IMR-90 (cell line): ENCODE data around the gene CNNM2. TPM values are rescaled to one million over a fixed set of nuclear protein-coding genes. Genes with fewer than 3 reads are reported as not detected.

Experiments used
- ATAC-seq: fragments of 200-7000 bp; cut with Tn5 transposase; 2 replicates; pipeline ENCODE4 v1.9.1; 2020; ENCODE audit warnings: low read depth, mild to moderate bottlenecking, moderate library complexity
- BruUV-seq: library from RNA; stranded (reverse); fragments of 400-500 nt; replicated peaks from 2 replicates; lab custom pipeline; 2021; lab: Mats Ljungman, UMichigan
- CTCF ChIA-PET: fragments of 300-600 bp; formaldehyde crosslinking; extraction: SDS; loops from one replicate; lab custom pipeline; 2021; ENCODE audit warnings: antibody characterized with exemption; lab: Yijun Ruan, JAX
- POLR2A ChIA-PET: fragments of 300-600 bp; sonication (Branson Sonifier 250); formaldehyde crosslinking; loops from one replicate; lab custom pipeline; 2022; ENCODE audit warnings: antibody characterized with exemption; ENCODE audit not compliant: unreplicated experiment; lab: Charles Lee
- DNase-seq: peaks from one replicate; pipeline ENCODE4 v3.0.0; 2013
- H2AFZ ChIP-seq: replicated peaks from 2 replicates; pipeline ENCODE3; 2013; ENCODE audit warnings: low read length, mild to moderate bottlenecking; ENCODE audit not compliant: poor library complexity
- H2AK5ac ChIP-seq: 2 replicates; pipeline ENCODE4 v1.6.1; 2013; ENCODE audit warnings: low read depth, low read length, inconsistent platforms
- H2AK9ac ChIP-seq: replicated peaks from 2 replicates; pipeline ENCODE3; 2013; ENCODE audit warnings: mild to moderate bottlenecking, low read depth, low read length, moderate library complexity; ENCODE audit not compliant: poor library complexity
- H2BK120ac ChIP-seq: 2 replicates; pipeline ENCODE4 v1.6.1; 2013; ENCODE audit warnings: low read depth, low read length, inconsistent platforms
- H2BK15ac ChIP-seq: 3 replicates; pipeline ENCODE4 v1.6.1; 2013; ENCODE audit warnings: low read depth, low read length, inconsistent platforms
- H2BK20ac ChIP-seq: 2 replicates; pipeline ENCODE4 v1.6.1; 2013; ENCODE audit warnings: low read depth, mild to moderate bottlenecking, inconsistent platforms, low read length, moderate library complexity
- H2BK5ac ChIP-seq: 2 replicates; pipeline ENCODE4 v1.6.1; 2013; ENCODE audit warnings: mild to moderate bottlenecking, low read depth, low read length, inconsistent platforms; ENCODE audit not compliant: poor library complexity, severe bottlenecking
- H3K14ac ChIP-seq: replicated peaks from 2 replicates; pipeline ENCODE4 v1.6.1; 2013; ENCODE audit warnings: low read depth, low read length, inconsistent platforms
- H3K18ac ChIP-seq: 2 replicates; pipeline ENCODE4 v1.6.1; 2013; ENCODE audit warnings: low read depth, low read length, control low read depth
- H3K23ac ChIP-seq: 2 replicates; pipeline ENCODE4 v1.6.1; 2013; ENCODE audit warnings: low read depth, low read length, inconsistent platforms
- H3K27ac ChIP-seq: 2 replicates; pipeline ENCODE4 v1.5.1; 2013; ENCODE audit warnings: mild to moderate bottlenecking, control low read depth, low read length; ENCODE audit not compliant: insufficient read depth
- H3K27me3 ChIP-seq: 2 replicates; pipeline ENCODE4 v1.6.1; 2013; ENCODE audit warnings: low read length; ENCODE audit not compliant: control insufficient read depth, insufficient read depth
- H3K36me3 ChIP-seq: 2 replicates; pipeline ENCODE4 v1.6.1; 2013; ENCODE audit warnings: low read length, mixed read lengths; ENCODE audit not compliant: control insufficient read depth, insufficient read depth
- H3K4ac ChIP-seq: 2 replicates; pipeline ENCODE4 v1.6.1; 2013; ENCODE audit warnings: low read depth, low read length, inconsistent platforms
- H3K4me1 ChIP-seq: 2 replicates; pipeline ENCODE4 v1.6.1; 2013; ENCODE audit warnings: low read length, mixed read lengths; ENCODE audit not compliant: control insufficient read depth, insufficient read depth
- H3K4me2 ChIP-seq: 2 replicates; pipeline ENCODE4 v1.6.1; 2013; ENCODE audit warnings: low read depth, mild to moderate bottlenecking, control low read depth, low read length, moderate library complexity
- H3K4me3 ChIP-seq: 2 replicates; pipeline ENCODE4 v1.5.1; 2013; ENCODE audit warnings: low read depth, mild to moderate bottlenecking, control low read depth, low read length, moderate library complexity; ENCODE audit not compliant: insufficient read depth
- H3K56ac ChIP-seq: 2 replicates; pipeline ENCODE4 v1.6.1; 2013; ENCODE audit warnings: low read length, inconsistent platforms; ENCODE audit not compliant: insufficient read depth; ENCODE audit errors: extremely low read depth
- H3K79me1 ChIP-seq, 2 experiments: 2 replicates each; pipeline ENCODE4 v1.6.1; 2013; ENCODE audit warnings: low read length in 2 of 2, inconsistent platforms in 1 of 2, low read depth in 1 of 2
- H3K9ac ChIP-seq: 2 replicates; pipeline ENCODE4 v1.6.1; 2013; ENCODE audit warnings: low read depth, low read length, control low read depth
- H3K9me1 ChIP-seq: 2 replicates; pipeline ENCODE4 v1.6.1; 2013; ENCODE audit warnings: low read length, inconsistent platforms; ENCODE audit not compliant: insufficient read depth
- H3K9me3 ChIP-seq: 2 replicates; pipeline ENCODE4 v1.6.1; 2013; ENCODE audit warnings: low read length; ENCODE audit not compliant: control insufficient read depth, insufficient read depth
- H4K20me1 ChIP-seq: 2 replicates; pipeline ENCODE4 v1.6.1; 2013; ENCODE audit warnings: low read length, inconsistent platforms; ENCODE audit not compliant: insufficient read depth
- H4K5ac ChIP-seq: 2 replicates; pipeline ENCODE4 v1.6.1; 2013; ENCODE audit warnings: mild to moderate bottlenecking, low read depth, low read length, control low read depth
- H4K8ac ChIP-seq, 2 experiments: 2 replicates each; pipeline ENCODE4 v1.6.1; 2013; ENCODE audit warnings: low read depth in 2 of 2, low read length in 2 of 2, control low read depth in 1 of 2, inconsistent platforms in 1 of 2
- H4K91ac ChIP-seq: 2 replicates; pipeline ENCODE4 v1.6.1; 2013; ENCODE audit warnings: low read depth, low read length, inconsistent platforms; ENCODE audit not compliant: insufficient read depth
- BHLHE40 ChIP-seq: fragments of 150-350 bp; IDR thresholded peaks from 2 replicates; pipeline ENCODE4 v1.6.1; 2016; ENCODE audit warnings: mild to moderate bottlenecking, low read depth, low read length
- CEBPB ChIP-seq: IDR thresholded peaks from 2 replicates; pipeline ENCODE4 v1.6.1; 2012; ENCODE audit warnings: low read depth, low read length, improper control_type of control experiment
- CHD1 ChIP-seq: IDR thresholded peaks from 2 replicates; pipeline ENCODE4 v1.6.1; 2012; ENCODE audit warnings: low read depth, low read length, improper control_type of control experiment
- FOS ChIP-seq: fragments of 150-350 bp; IDR thresholded peaks from 2 replicates; pipeline ENCODE4 v1.6.1; 2016; ENCODE audit warnings: low read depth, low read length
- MAFK ChIP-seq: IDR thresholded peaks from 2 replicates; pipeline ENCODE4 v1.6.1; 2012; ENCODE audit warnings: low read depth, low read length, improper control_type of control experiment
- MAZ ChIP-seq: IDR thresholded peaks from 2 replicates; pipeline ENCODE4 v1.6.1; 2012; ENCODE audit warnings: low read depth, mild to moderate bottlenecking, low read length, improper control_type of control experiment, moderate library complexity, borderline replicate concordance
- MXI1 ChIP-seq: IDR thresholded peaks from 2 replicates; pipeline ENCODE4 v1.6.1; 2012; ENCODE audit warnings: low read depth, mild to moderate bottlenecking, low read length, moderate library complexity, borderline replicate concordance
- NFE2L2 ChIP-seq: fragments of 150-350 bp; IDR thresholded peaks from 2 replicates; pipeline ENCODE4 v1.6.1; 2016; ENCODE audit warnings: low read depth, mild to moderate bottlenecking, low read length
- POLR2A ChIP-seq: IDR thresholded peaks from 2 replicates; pipeline ENCODE4 v1.6.1; 2012; ENCODE audit warnings: mild to moderate bottlenecking, low read depth, low read length
- RAD21 ChIP-seq: IDR thresholded peaks from 2 replicates; pipeline ENCODE4 v1.6.1; 2012; ENCODE audit warnings: low read length, improper control_type of control experiment
- RCOR1 ChIP-seq: IDR thresholded peaks from 2 replicates; pipeline ENCODE4 v1.6.1; 2012; ENCODE audit warnings: mild to moderate bottlenecking, low read length, improper control_type of control experiment; ENCODE audit not compliant: insufficient replicate concordance
- RFX5 ChIP-seq: IDR thresholded peaks from 2 replicates; pipeline ENCODE4 v1.8.0; 2012; ENCODE audit warnings: low read depth, mild to moderate bottlenecking, low read length, moderate library complexity
- SMC3 ChIP-seq: fragments of 150-350 bp; IDR thresholded peaks from 2 replicates; pipeline ENCODE4 v1.6.1; 2016; ENCODE audit warnings: low read depth, mild to moderate bottlenecking, antibody characterized with exemption, low read length, moderate library complexity
- USF2 ChIP-seq: fragments of 150-350 bp; IDR thresholded peaks from 2 replicates; pipeline ENCODE4 v1.6.1; 2017; ENCODE audit warnings: mild to moderate bottlenecking, antibody characterized with exemption, low read length, low read depth
- WGBS, 2 experiments: methylation state at CpG; one replicate each; pipeline versions ENCODE4 v1.1.5 to v1.1.7; 2013; ENCODE audit warnings: missing lambda C conversion rate in 2 of 2; ENCODE audit not compliant: insufficient read length in 1 of 2; ENCODE audit errors: extremely low coverage in 2 of 2; 5-methylcytosine and 5-hydroxymethylcytosine counted together
- dilution Hi-C: fragments of 300-500 bp; cut with HindIII; formaldehyde crosslinking; loops from one replicate; pipeline ENCODE4 v1.14.3; 2018; ENCODE audit warnings: low sequenced_read_pairs; ENCODE audit not compliant: unreplicated experiment
- in situ Hi-C: fragments of 300-500 bp; cut with MboI; formaldehyde crosslinking; loops from 3 replicates; pipeline ENCODE4 v1.14.3; 2019; ENCODE audit warnings: low sequenced_read_pairs, inconsistent platforms, mixed read lengths
- intact Hi-C: fragments of 100-400 bp; cut with micrococcal nuclease; formaldehyde crosslinking; loops from 2 replicates; pipeline ENCODE4 v1.10.0; 2022
- polyA plus RNA-seq, 3 experiments: library from polyadenylated mRNA; depleted of rRNA; stranded (reverse); fragments of >200 nt; gene quantifications; 2 replicates each; pipeline ENCODE4 v1.2.3, GENCODE V29; 2012; ENCODE audit warnings: low replicate concordance in 1 of 3
- total RNA-seq: library from RNA; depleted of rRNA; stranded (reverse); fragments of >200 nt; gene quantifications from 2 replicates; pipeline ENCODE4 v1.2.3, GENCODE V29; 2012
- TF ChIP-seq, protein P1 (sequence below): conservative IDR thresholded peaks from 2 replicates; pipeline ENCODE4 v1.5.1; 2012; ENCODE audit warnings: mild to moderate bottlenecking, low read depth, low read length, improper control_type of control experiment
- TF ChIP-seq, protein P2 (sequence below): fragments of 150-350 bp; IDR thresholded peaks from 2 replicates; pipeline ENCODE4 v1.6.1; 2016; ENCODE audit warnings: low read depth, mild to moderate bottlenecking, low read length, moderate library complexity, borderline replicate concordance

CNNM2 gene
- total and polyA plus RNA-seq, 2 of the 4 experiments (the other 2 are of a cell fraction): 4.7 to 5.6 TPM

DNA sequence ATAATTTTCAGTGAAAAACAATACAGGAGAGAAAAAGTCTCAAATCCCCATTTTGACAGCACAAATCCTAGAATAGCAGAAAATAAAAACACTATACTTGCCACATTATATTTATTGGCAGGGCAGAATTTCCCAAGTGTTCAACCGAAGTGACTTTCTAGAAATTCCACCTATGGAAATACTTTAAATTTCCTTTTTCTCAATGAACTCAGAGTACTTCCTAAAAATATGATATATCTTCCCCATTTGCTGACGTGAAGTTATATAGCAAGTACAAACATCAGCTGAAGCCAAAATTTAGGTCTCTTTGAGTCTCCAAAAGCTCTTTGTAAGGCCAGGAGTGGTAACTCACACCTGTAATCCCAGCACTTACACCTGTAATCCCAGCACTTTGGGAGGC lies 191.7 kb downstream of the CNNM2 start:
- POLR2A ChIA-PET: interaction anchor here (1.1 kb wide), 1 partner anchor 24 kb away, joined by 3 read pairs; no protein-coding TSS in a partner anchor
- Histone ChIP-seq H3K4me3 (no peak overlapping the region), H2BK15ac (no peak overlapping the region), H3K9me3 (no peaks in the 10 kb centered on the region), H3K23ac (no peak overlapping the region), H3K79me1 (peaks cover 13 to 53% of the 10 kb centered on the region in 2 experiments), H2BK120ac (no peak overlapping the region), H3K27ac (no peak overlapping the region), H3K9ac (no peak overlapping the region), H2AK9ac (no peak overlapping the region), H2BK20ac (no peak overlapping the region), H4K91ac (no peak overlapping the region), H2BK5ac (no peak overlapping the region), H3K4me2 (no peak overlapping the region), H3K36me3 (peaks cover 2% of the 10 kb centered on the region; the same call in 1 of the 2 replicates), H3K27me3 (no peaks in the 10 kb centered on the region), H3K4me1 (peaks cover 2% of the 10 kb centered on the region; the same call in 1 of the 2 replicates), H4K20me1 (peaks cover 21% of the 10 kb centered on the region; the same call in 1 of the 2 replicates), H3K56ac (no peak overlapping the region), H3K9me1 (no peaks in the 10 kb centered on the region; the same call in 1 of the 2 replicates), H3K18ac (no peak overlapping the region), H3K14ac (no peak overlapping the region), H4K8ac (no peak overlapping the region), H4K5ac (no peak overlapping the region), H2AK5ac (no peak overlapping the region), H3K4ac (no peak overlapping the region), H2AFZ (no peak overlapping the region)
- no peak for TF ChIP-seq MXI1
- TF ChIP-seq, protein P1, sequence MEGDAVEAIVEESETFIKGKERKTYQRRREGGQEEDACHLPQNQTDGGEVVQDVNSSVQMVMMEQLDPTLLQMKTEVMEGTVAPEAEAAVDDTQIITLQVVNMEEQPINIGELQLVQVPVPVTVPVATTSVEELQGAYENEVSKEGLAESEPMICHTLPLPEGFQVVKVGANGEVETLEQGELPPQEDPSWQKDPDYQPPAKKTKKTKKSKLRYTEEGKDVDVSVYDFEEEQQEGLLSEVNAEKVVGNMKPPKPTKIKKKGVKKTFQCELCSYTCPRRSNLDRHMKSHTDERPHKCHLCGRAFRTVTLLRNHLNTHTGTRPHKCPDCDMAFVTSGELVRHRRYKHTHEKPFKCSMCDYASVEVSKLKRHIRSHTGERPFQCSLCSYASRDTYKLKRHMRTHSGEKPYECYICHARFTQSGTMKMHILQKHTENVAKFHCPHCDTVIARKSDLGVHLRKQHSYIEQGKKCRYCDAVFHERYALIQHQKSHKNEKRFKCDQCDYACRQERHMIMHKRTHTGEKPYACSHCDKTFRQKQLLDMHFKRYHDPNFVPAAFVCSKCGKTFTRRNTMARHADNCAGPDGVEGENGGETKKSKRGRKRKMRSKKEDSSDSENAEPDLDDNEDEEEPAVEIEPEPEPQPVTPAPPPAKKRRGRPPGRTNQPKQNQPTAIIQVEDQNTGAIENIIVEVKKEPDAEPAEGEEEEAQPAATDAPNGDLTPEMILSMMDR: no peak
- no peak for TF ChIP-seq MAZ
- TF ChIP-seq SMC3: no peak
- no peak for TF ChIP-seq RFX5
- no peak for TF ChIP-seq RCOR1
- no peak for TF ChIP-seq NFE2L2
- no peak for TF ChIP-seq POLR2A
- no peak for TF ChIP-seq BHLHE40
- TF ChIP-seq, protein P2, sequence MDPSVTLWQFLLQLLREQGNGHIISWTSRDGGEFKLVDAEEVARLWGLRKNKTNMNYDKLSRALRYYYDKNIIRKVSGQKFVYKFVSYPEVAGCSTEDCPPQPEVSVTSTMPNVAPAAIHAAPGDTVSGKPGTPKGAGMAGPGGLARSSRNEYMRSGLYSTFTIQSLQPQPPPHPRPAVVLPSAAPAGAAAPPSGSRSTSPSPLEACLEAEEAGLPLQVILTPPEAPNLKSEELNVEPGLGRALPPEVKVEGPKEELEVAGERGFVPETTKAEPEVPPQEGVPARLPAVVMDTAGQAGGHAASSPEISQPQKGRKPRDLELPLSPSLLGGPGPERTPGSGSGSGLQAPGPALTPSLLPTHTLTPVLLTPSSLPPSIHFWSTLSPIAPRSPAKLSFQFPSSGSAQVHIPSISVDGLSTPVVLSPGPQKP: no peak
- no peak for TF ChIP-seq CHD1
- no peak for TF ChIP-seq CEBPB
- TF ChIP-seq RAD21: no peak
- no peak for TF ChIP-seq MAFK
- TF ChIP-seq USF2: no peak
- no peak for TF ChIP-seq FOS
- in situ Hi-C loops (no loop called here), intact Hi-C loops (loop anchor here (5.0 kb wide), 2 partner anchors 37 to 77 kb away; no protein-coding TSS in a partner anchor), dilution Hi-C loops (no loop called here)
- DNase-seq: no peak
- BruUV-seq: no TSS peak
- WGBS, 2 experiments: no CpG with 5 or more reads among the region's 2 CpGs
- CTCF ChIA-PET: no interaction called here
- no peak for ATAC-seq
